ENCODE data around the gene MAFG.

Gene MAFG

DNA sequence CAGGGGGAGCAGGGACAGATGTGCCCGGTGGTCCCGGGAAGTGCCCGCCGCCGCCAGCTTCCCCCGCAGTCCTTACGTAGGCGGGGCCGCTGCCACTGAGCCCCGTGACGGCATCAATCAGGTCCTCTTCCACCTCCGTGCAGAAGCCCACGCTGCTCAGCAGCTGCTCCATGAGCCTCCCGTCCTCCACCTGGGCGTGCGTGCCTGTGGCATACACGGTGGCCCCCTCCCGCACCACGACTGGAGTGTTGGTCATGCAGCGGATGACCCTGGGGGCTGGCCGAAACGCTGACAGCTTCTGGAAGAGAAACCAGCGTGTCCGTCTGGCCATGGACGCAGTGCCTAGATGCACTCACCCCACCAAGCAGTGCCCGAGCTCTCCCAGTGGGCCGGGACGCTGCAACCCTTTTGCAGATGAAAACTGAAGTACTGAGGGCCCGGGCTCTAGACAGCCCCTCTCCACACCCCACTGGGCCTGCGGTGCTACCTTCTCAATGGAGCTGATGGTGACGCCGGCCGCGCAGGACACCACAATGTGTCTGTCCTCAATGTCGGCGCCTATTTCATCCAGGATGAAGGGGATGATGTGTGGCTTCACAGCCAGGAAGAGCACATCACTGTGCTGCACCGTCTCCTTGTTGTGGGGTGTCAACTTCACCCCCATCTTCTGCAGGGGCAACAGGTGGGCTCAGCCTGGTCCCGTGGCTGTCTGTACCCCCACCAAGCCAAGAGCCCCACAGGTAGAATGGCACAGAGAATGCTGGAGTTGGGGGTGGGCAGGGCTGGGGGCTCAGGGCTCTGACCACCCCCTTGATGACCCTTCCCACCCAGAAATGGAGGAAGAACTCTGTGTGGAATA is 7.5 kb upstream of the MAFG start:
- DNase-seq, result no peak

DNA sequence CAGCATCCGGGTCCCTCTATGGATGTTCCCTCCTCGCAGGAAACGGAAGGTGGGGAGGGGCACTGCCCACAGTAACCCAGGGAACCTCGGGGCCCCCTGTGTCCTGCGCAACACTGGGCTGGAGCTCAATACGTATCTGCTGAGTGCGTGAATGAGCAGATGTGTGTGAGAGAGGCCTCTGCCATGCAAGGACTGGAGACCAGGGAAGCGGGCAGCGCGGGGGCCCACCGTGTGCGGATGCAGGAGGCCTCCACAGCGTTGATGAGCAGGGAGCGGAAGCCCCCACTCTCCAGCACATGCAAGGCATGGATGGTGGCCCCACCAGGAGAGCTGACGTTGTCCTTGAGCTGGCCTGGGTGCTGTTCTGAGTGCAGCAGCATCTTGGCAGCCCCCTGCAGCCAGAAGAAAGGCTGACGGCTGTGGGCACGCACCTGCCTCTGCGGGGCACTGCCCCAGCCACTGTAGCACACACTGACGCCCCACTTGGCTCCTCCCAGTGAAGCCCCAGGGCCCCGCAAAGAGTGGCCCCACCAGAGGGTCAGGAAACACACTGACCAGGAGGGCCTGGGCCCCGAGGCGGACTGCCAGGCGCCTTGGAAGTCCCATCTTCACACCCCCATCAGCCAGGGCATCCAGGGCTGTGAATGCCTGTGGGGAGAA is 6.7 kb upstream of the MAFG start:
- DNase-seq, result no peak

GRCh38 chr17:81933178-81933699 is 5.7 kb upstream of the MAFG start:
- no peak for DNase-seq

DNA sequence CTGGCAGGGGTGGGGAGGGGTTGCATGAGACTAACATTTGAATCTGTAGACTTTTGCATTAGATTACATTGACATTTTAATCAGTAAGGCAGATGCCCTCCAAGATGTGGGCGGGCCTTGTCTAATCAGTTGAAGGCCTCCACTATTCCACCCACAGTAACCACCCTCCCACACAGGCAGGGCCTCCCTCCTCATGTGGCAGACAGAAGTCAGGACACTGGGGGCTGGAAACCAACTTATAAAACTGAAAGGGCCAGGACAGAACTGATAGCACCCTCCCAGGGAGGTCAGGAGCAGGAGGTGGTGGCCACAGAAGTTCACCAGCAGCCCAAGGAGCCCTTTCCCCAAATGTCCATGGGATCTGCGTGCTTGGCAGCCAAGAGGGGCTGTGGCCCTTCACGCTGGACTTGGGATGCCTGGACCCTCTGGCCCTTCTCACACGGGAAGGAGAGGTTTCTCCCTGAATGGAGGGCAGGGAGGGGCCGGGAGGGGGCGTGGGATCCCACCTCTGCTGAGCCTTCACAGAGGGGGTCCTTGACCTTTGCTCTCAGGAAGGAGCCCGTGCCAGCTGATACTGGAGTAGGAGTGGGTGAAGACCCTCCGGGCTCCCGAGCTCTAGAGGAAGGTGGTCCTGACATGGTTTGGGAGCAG is 4.9 kb upstream of the MAFG start:
- DNase-seq, result no peak

DNA sequence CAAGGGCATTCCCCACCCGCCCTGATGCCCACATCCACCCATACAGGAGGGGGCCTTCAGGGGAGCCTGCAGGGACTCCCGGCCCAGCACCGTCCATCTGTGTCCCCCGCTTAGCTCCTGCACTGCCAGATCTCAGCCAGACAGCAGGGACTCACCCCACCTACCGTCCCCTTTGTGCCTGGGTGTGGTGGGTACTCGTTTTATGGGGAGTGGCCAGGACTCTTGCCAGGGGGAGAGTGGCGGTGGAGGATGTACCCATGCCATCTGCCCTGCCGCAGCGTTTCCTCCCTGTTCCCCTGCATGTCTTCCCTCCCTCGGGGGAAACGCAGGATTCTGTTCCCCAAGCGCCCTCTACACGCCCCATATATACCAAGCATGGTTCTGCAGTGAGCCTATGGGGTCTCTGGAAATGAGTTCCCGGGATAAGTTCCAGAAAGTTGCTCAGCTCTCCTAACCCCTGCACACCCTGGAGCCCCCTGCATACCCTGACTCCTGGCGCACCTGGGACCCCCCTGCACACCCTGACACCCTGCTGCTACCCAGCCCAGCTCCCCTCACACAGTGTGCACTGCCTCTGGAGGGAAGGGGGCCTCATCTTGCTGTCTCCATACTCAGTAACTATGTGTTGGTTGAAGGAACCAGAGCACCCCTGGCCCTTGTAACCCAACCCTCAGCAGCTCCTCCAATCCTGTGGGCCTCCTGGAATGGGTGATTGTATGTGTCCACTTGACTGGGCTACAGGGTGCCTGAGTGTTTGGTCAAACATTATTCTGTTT is 4.2 kb upstream of the MAFG start:
- no peak for DNase-seq

GRCh38 chr17:81931189-81931556 is 3.6 kb upstream of the MAFG start:
- DNase-seq, result no peak

GRCh38 chr17:81930142-81931125 is 2.9 kb upstream of the MAFG start:
- no peak for DNase-seq

DNA sequence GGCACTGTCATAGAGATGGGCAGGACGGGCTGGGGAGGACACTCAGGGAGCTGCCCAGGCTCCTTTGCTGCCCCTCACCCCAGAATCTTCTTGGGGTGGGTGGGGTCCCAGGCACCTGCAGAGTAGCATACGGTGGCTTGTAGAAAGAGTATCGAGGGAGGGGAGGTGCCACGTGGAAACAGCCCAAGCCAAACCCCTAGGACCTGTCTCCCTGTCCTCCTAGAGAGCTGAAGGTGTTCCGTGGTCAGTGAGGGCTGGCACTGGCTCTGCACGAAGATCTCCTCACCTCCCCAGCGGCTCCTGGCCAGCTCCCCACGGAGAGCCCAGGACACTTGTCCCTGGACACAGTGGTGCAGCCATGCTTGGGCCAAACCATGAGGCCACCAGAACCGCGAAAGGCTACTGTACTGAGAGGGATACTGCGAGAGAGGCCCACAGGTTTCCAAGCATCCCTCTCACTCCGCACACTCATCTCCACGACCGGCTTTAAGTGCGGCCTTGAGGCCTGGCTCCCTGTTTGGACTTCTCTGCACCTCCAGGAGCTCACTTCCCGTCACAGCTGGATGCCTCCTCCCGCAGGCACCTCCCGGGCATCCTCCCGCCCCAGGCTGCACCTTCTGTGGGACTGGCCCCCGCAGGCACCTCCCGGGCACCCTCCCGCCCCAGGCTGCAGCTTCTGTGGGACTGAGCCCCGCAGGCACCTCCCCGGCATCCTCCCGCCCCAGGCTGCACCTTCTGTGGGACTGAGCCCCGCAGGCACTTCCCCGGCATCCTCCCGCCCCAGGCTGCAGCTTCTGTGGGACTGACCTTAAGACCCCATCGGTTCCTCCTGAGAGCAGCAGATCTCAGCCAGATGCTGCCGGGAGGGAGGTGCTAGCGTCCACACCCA is 2.0 kb upstream of the MAFG start:
- DNase-seq, result no peak

- no peak for DNase-seq
Measured at GRCh38 chr17:81928544-81929252, 1.2 kb upstream of the MAFG start.

DNA sequence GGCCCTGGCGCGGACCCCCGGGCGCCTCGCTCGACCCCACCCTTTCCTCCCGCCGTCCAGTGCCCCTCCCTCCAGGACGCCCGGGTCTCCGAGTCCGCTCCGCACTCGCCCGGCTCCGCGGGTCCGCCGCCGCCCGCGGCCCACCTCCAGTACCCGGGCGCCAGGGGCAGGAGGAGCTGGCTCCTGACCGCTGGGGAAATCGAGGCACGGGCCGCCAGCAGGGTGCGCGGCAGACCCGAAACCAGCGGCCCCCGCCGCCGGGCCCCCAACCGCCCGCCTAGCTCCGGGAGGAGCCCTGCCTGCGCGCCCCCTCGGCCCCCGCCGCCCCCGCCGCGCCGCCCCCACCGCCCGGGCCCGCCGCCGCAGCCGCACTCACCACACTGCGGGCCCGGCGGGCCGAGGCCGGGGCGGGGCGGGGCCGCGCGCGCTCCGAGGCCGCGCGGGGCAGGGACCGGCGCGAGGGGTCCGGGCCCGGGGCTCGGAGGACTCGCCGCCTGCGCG is 333 bp downstream of the MAFG start:
- no peak for DNase-seq

DNA sequence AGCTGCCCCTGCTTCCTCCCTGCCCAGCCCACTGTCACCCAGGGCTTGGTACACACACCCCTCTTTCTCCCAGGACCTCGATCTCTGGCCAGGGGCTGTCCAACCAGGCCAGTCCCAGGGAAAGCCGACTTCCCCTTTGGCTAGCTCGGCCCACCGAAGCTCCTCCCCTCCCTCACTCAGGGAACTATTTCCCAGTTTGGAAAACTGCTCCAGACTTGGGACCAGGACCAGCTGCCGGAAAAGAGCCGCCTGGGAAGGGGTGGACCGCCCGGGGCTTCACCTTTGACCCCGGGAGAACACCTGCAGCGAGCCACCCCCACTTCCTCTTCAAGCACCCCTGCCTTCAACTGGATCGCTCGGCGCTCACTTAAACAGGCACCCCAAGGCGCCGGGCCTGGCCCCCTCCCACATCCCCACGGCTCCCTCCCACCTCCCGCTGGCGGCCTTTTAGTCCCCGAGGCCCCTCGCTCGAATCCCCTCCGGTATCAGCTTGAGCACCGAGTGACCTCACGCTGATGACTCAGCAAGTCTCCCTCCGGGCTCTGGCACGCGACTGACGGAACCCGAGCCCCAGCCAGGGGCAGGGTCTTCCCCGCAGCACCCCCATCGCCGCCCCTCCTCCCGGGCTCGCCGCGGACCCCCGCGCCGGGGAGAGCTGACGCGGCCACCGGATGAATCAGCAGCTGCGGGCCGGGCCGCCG is 934 bp downstream of the MAFG start:
- peak; percentile 61 for DNase-seq

GRCh38 chr17:81925860-81926450 is 1.6 kb downstream of the MAFG start:
- DNase-seq, result no peak

GRCh38 chr17:81924557-81925532 is 2.7 kb downstream of the MAFG start:
- DNase-seq, result no peak

GRCh38 chr17:81923302-81924260 is 4.0 kb downstream of the MAFG start:
- peak; percentile 51 for DNase-seq

DNA sequence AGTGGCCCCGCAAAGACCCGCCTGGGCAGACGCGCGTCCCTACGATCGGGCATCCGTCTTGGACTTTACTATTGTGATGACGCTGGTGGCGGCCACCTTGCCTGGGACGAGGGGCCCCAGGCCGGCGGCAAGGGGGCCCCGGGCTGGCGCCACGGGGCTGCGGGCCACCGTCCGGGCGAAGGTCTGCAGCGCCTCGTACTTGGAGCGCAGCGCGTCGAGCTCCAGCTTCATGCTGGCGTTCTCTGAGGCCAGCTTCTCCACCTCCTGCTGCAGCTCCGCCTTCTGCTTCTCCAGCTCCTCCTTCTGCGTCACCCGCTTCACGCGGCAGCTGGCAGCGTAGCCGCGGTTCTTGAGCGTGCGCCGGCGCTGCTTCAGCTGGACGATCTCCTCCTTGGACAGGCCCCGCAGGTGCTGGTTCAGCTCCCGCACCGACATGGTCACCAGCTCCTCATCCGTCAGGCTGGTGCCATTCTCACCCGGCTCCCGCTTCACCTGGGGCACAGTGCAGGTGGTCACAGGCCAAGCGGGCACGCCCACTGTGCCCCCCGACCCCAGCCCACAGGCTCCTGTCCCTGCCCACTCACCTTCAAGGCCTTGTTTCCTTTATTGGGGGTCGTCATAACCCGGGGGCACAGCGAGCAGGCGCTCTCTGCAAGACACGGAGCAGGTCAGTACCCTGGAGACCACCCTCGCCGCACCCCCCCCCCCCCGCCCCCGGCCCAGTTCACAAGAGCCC is 4.8 kb downstream of the MAFG start:
- DNase-seq, result no peak

Data from CD4-positive, alpha-beta T cell treated with Interferon gamma for 1 hour (primary cell).